CD4-positive, alpha-beta T cell (primary cell): ENCODE data around the gene PSPC1. TPM values are rescaled to one million over a fixed set of nuclear protein-coding genes. Genes with fewer than 3 reads are reported as not detected.
A peak's percentile ranks its signal among the peaks of the same experiment; 100 is the strongest.
"Not testable (repeated sequence)": the region's sequence is repeated elsewhere in the genome, so short reads cannot be mapped to it uniquely, and the experiment has no call there.

Experiments used
- ATAC-seq: fragments of 200-7000 bp; cut with Tn5 transposase; one replicate; pipeline ENCODE4 v1.10.0; 2022; ENCODE audit warnings: mild to moderate bottlenecking; ENCODE audit not compliant: poor library complexity
- CTCF ChIA-PET: fragments of 350-600 bp; sonication (Branson Sonifier 250); formaldehyde crosslinking; loops from one replicate; lab custom pipeline; 2021; ENCODE audit warnings: antibody characterized with exemption, inconsistent platforms; lab: Charles Lee
- POLR2A ChIA-PET: fragments of 350-600 bp; sonication (Branson Sonifier 250); formaldehyde crosslinking; loops from one replicate; lab custom pipeline; 2021; ENCODE audit warnings: antibody characterized with exemption, inconsistent platforms; lab: Charles Lee
- DNase-seq, 14 experiments: peaks; one replicate each; pipeline ENCODE4 v3.0.0-alpha.2; 2013 to 2020; ENCODE audit warnings: mixed read lengths in 2 of 14
- H3K27ac ChIP-seq, 2 donors: one replicate each; pipeline versions ENCODE4 v1.5.1 to v1.7.0; 2013; ENCODE audit warnings: low read length in 2 of 2, low read depth in 1 of 2, mild to moderate bottlenecking in 1 of 2
- H3K27me3 ChIP-seq, 2 experiments: 1 replicate in 1 of 2; 2 replicates in 1 of 2; pipeline versions ENCODE4 v1.6.1 to v1.7.0; 2013; ENCODE audit warnings: low read length in 2 of 2, control low read depth in 1 of 2, mild to moderate bottlenecking in 1 of 2, moderate library complexity in 1 of 2; ENCODE audit not compliant: insufficient read depth in 2 of 2, control insufficient read depth in 1 of 2
- H3K36me3 ChIP-seq: one replicate; pipeline ENCODE4 v1.6.1; 2013; ENCODE audit warnings: low read length, control low read depth; ENCODE audit not compliant: insufficient read depth
- H3K4me1 ChIP-seq: one replicate; pipeline ENCODE4 v1.6.1; 2013; ENCODE audit warnings: low read length, control low read depth; ENCODE audit not compliant: insufficient read depth
- H3K4me3 ChIP-seq: one replicate; pipeline ENCODE4 v1.5.1; 2013; ENCODE audit warnings: mild to moderate bottlenecking, low read length, moderate library complexity
- H3K9me3 ChIP-seq, 2 experiments: 1 replicate in 1 of 2; 2 replicates in 1 of 2; pipeline versions ENCODE4 v1.6.1 to v1.7.0; 2013; ENCODE audit warnings: low read length in 2 of 2, mild to moderate bottlenecking in 2 of 2, control low read depth in 1 of 2, moderate library complexity in 1 of 2; ENCODE audit not compliant: control insufficient read depth in 1 of 2, insufficient read depth in 1 of 2
- H3K27ac Mint-ChIP-seq: one replicate; pipeline ENCODE4 v1.8.0; 2020; ENCODE audit warnings: mixed read lengths
- H3K27me3 Mint-ChIP-seq: one replicate; pipeline ENCODE4 v1.8.0; 2021; ENCODE audit warnings: mixed read lengths
- H3K36me3 Mint-ChIP-seq: one replicate; pipeline ENCODE4 v1.8.0; 2021; ENCODE audit warnings: low read depth, mixed read lengths
- H3K4me1 Mint-ChIP-seq: one replicate; pipeline ENCODE4 v1.8.0; 2021; ENCODE audit warnings: low read depth, mixed read lengths
- H3K4me3 Mint-ChIP-seq: one replicate; pipeline ENCODE4 v1.8.0; 2020; ENCODE audit warnings: mild to moderate bottlenecking, mixed read lengths
- H3K9me3 Mint-ChIP-seq: one replicate; pipeline ENCODE4 v1.8.0; 2020; ENCODE audit warnings: mixed read lengths
- intact Hi-C, 2 experiments: fragments of 100-400 bp; cut with DNase I in 1 of 2; cut with micrococcal nuclease in 1 of 2; formaldehyde crosslinking; loops; one replicate each; pipeline versions ENCODE4 v1.15.1 to v1.9.0; 2023 to 2025; cut with DNase I, micrococcal nuclease
- total RNA-seq, 174 experiments: library from RNA in 2 of 174; stranded (reverse) in 2 of 174; gene quantifications; one replicate each; pipeline ENCODE4 v1.2.3 and lab custom pipeline; 2021 to 2026
- TF ChIP-seq, protein P1 (sequence below): fragments of 200-600 bp; IDR thresholded peaks from one replicate; pipeline ENCODE4 v1.8.0; 2022; ENCODE audit warnings: antibody characterized with exemption, mild to moderate bottlenecking

Gene PSPC1
- total RNA-seq, 2 experiments from 2014 or later = 71.0 to 71.9 TPM

DNA sequence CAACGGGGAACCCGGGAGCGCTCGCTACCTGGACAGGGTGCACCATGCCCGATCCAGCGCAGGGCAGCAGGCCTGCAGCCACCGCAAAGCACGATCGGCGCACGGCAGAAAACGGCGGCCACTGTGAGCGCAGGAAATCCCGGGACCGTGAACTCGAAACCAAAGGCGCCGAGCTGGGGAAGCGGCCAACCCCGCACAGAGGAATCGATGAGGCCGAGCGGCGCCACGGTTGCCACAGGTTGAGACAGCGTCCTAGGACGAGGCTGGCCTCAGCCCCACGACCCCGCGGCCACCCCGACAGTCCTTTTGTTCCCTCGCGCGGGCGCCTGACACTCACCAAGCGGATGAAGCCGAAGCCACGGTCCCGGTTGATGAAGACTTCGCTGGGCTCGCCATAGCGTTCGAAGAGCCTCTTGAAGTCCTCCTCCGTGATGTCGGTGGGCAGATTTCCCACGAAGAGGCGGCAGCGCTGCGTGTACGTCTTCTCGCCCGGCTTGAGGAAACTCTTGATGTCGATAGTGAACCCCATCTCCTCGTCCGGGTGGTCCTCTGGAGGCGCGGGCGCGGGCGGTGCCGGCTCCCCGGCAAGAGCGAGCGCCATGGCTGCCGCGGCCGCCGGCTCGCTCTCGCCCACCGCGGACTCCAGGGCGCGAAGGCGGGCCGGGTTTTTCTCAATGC, 557 bp downstream of the PSPC1 start:
- ATAC-seq (peak; percentile 49), DNase-seq (peak in 13 of 14 experiments; percentile 30 to 74 (median 46))
- TF ChIP-seq, protein P1, sequence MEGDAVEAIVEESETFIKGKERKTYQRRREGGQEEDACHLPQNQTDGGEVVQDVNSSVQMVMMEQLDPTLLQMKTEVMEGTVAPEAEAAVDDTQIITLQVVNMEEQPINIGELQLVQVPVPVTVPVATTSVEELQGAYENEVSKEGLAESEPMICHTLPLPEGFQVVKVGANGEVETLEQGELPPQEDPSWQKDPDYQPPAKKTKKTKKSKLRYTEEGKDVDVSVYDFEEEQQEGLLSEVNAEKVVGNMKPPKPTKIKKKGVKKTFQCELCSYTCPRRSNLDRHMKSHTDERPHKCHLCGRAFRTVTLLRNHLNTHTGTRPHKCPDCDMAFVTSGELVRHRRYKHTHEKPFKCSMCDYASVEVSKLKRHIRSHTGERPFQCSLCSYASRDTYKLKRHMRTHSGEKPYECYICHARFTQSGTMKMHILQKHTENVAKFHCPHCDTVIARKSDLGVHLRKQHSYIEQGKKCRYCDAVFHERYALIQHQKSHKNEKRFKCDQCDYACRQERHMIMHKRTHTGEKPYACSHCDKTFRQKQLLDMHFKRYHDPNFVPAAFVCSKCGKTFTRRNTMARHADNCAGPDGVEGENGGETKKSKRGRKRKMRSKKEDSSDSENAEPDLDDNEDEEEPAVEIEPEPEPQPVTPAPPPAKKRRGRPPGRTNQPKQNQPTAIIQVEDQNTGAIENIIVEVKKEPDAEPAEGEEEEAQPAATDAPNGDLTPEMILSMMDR = no peak
- Histone ChIP-seq H3K4me1 (peaks cover 16% of the 10 kb centered on the region), H3K9me3 (no peaks in the 10 kb centered on the region), H3K27me3 (no peaks in the 10 kb centered on the region), H3K27ac (peak overlapping the region; percentile 85 to 96), H3K36me3 (no peaks in the 10 kb centered on the region), H3K4me3 (peak overlapping the region; percentile 100)
- CTCF ChIA-PET = interaction anchor here (0.5 to 1.0 kb wide), 2 partner anchors 93 to 415 kb away, joined by 3 to 5 read pairs; no protein-coding TSS in a partner anchor
- intact Hi-C loops = loop anchor here (2.0 to 5.0 kb wide), 4 partner anchors 81 to 179 kb away; partner anchors contain the start of genes MPHOSPH8 (in 2 of the 2), ZMYM2 (in 1 of the 2) and ZMYM5 (in 1 of the 2)
- POLR2A ChIA-PET = interaction anchor here (0.7 to 4.0 kb wide), 11 partner anchors 9 to 1058 kb away, joined by 3 to 74 read pairs (median 5); partner anchors contain the start of genes MPHOSPH8 and ZMYM5
- Mint-ChIP-seq H3K36me3 (peaks cover 19% of the 10 kb centered on the region), H3K4me3 (peak overlapping the region; percentile 91), H3K4me1 (peaks cover 11% of the 10 kb centered on the region), H3K9me3 (no peaks in the 10 kb centered on the region), H3K27me3 (no peaks in the 10 kb centered on the region), H3K27ac (peak overlapping the region; percentile 95)

DNA sequence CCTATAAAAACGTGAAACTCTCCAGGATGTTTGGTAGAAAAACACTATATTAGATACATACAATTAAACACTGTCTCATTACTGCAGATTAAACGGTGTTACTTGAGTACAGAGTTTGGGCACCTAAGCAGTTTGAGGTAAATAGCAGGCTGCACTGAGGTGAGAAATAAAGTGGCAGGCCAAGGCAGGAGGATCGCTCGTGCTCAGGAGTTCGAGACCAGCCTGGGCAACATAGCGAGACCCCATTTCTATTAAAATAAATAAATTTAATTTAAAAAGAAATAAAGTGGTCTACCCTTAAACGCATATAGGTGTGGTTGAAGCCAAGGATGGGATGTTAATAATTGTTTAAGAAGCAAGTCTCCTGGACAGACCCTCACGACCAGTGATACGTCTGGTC, 1.2 kb downstream of the PSPC1 start:
- H3K4me1 ChIP-seq = peaks cover 20% of the 10 kb centered on the region
- no peaks in the 10 kb centered on the region for H3K9me3 ChIP-seq
- H3K36me3 Mint-ChIP-seq = peaks cover 19% of the 10 kb centered on the region
- POLR2A ChIA-PET = interaction anchor here (0.8 to 4.0 kb wide), 6 partner anchors 9 to 337 kb away, joined by 3 to 74 read pairs (median 11); partner anchors contain the start of genes MPHOSPH8 and ZMYM5
- H3K4me3 ChIP-seq = peak overlapping the region; percentile 100
- H3K9me3 Mint-ChIP-seq = no peaks in the 10 kb centered on the region
- TF ChIP-seq, protein P1 = no peak
- CTCF ChIA-PET = interaction anchor here (0.6 kb wide), 1 partner anchor 24 kb away, joined by 4 read pairs; no protein-coding TSS in a partner anchor
- intact Hi-C loops = loop anchor here (5.0 kb wide), 1 partner anchor 149 kb away; the partner anchor contains the start of gene MPHOSPH8 (in 2 of the 2)
- H3K4me1 Mint-ChIP-seq = peaks cover 11% of the 10 kb centered on the region
- H3K4me3 Mint-ChIP-seq = peak overlapping the region; percentile 91
- peak overlapping the region; percentile 95 for H3K27ac Mint-ChIP-seq
- ATAC-seq (no peak), DNase-seq (peak in 4 of 14 experiments; percentile 4 to 15 (median 12))
- no peaks in the 10 kb centered on the region for H3K27me3 ChIP-seq
- H3K27ac ChIP-seq = peak overlapping the region in 1 of 2 donors; percentile 96
- H3K36me3 ChIP-seq = no peaks in the 10 kb centered on the region
- no peaks in the 10 kb centered on the region for H3K27me3 Mint-ChIP-seq

DNA sequence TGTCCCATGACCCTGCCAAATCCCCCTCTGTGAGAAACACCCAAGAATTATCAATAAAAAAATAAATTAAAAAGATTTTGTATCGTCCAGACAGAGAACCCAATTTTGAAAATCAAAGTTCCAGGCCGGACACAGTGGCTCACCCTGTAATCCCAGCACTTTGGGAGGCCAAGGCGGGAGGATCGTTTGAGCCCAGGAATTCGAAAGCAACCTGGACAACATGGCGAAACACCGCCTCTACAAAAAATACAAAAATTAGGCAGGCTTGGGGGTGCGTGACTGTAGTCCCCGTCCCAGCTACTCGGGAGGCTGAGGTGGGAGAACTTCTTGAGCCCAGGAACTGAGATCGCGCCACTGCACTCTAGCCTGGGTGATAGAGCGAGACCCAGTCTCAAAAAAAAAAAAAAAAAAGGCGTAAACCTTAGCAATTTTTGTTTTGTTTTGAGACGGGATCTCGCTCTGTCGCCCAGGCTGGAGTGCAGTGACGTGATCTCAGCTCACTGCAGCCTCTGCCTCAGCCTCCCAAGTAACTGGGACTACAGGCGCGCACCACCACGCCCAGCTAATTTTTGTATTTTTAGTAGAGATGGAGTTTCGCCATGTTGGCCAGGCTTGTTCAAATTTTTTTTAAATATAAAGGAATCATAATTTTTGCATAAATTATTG, 1.9 kb downstream of the PSPC1 start:
- peak in 4 of 14 experiments; percentile 6 to 33 (median 20) for DNase-seq
- not testable (repeated sequence) for H3K27me3 ChIP-seq, H3K27me3 Mint-ChIP-seq, H3K36me3 ChIP-seq, H3K27ac ChIP-seq, H3K9me3 ChIP-seq, ATAC-seq, H3K9me3 Mint-ChIP-seq
- Histone ChIP-seq H3K4me1 (peaks cover 26% of the 10 kb centered on the region), H3K4me3 (peak overlapping the region; percentile 100)
- intact Hi-C loops = loop anchor here (5.0 kb wide), 1 partner anchor 149 kb away; the partner anchor contains the start of gene MPHOSPH8 (in 2 of the 2)
- H3K36me3 Mint-ChIP-seq = peaks cover 22% of the 10 kb centered on the region
- peak overlapping the region; percentile 91 for H3K4me3 Mint-ChIP-seq
- ChIA-PET POLR2A (interaction anchor here (0.6 to 4.0 kb wide), 3 partner anchors 37 to 147 kb away, joined by 4 to 74 read pairs (median 19); partner anchors contain the start of genes MPHOSPH8 and ZMYM5), CTCF (interaction anchor here (0.6 kb wide), 1 partner anchor 24 kb away, joined by 4 read pairs; no protein-coding TSS in a partner anchor)
- H3K4me1 Mint-ChIP-seq = peaks cover 15% of the 10 kb centered on the region
- H3K27ac Mint-ChIP-seq = peak overlapping the region; percentile 95
